ENCODE data around the gene GPR4.

The GPR4 gene

GRCh38 chr19:45547211-45547770 is 54.7 kb downstream of the GPR4 start:
- no peak for DNase-seq

DNA sequence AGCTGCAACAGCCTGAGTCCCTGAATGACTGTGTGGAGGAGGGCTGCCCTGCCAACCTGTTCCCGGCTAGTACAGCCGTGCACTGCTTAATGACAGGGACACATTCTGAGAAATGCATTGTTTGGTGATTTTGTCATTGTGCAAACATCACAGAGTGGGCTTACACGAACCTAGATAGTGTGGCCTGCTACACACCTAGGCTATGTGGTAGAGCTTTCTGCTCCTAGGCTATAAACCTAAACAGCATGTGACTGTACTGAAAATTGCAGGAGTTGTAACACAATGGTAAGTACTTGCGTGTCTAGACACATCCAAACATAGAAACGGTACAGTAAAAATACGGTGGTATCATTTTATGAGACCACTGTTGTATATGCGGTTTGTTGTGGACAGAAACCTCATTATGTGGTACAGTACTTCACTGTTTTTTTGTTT is 59.8 kb downstream of the GPR4 start:
- no peak for DNase-seq
